HepG2 (cell line): ENCODE data around the gene SERINC2. TPM values are rescaled to one million over a fixed set of nuclear protein-coding genes. Genes with fewer than 3 reads are reported as not detected.
A peak's percentile ranks its signal among the peaks of the same experiment; 100 is the strongest.

Source experiments
- ATAD3A ChIP-seq: sonication (generic); formaldehyde crosslinking; IDR thresholded peaks from 2 replicates; pipeline ENCODE4 v1.4.0; 2020; ENCODE audit warnings: missing genetic modification reagents
- ATF7 ChIP-seq, 2 experiments: fragments of 450-650 bp in 1 of 2; sonication (generic) in 1 of 2; formaldehyde crosslinking in 1 of 2; IDR thresholded peaks; 2 replicates each; pipeline versions ENCODE4 v1.4.0 to v1.6.1; 2016 to 2020; ENCODE audit warnings: antibody characterized with exemption in 1 of 2, mild to moderate bottlenecking in 1 of 2, missing genetic modification reagents in 1 of 2
- HNF4G ChIP-seq, 2 experiments: sonication (generic) in 1 of 2; formaldehyde crosslinking in 1 of 2; IDR thresholded peaks; 2 replicates each; pipeline versions ENCODE4 v1.4.0 to v1.6.1; 2011 to 2020; ENCODE audit warnings: borderline replicate concordance in 2 of 2, low read depth in 2 of 2, mild to moderate bottlenecking in 2 of 2, low read length in 1 of 2, missing genetic modification reagents in 1 of 2, moderate library complexity in 1 of 2
- HOXA7 ChIP-seq: sonication (generic); formaldehyde crosslinking; IDR thresholded peaks from 2 replicates; pipeline ENCODE4 v1.8.1; 2022; ENCODE audit warnings: mild to moderate bottlenecking, missing genetic modification reagents, moderate library complexity
- KIAA2018 ChIP-seq: sonication (generic); formaldehyde crosslinking; IDR thresholded peaks from 2 replicates; pipeline ENCODE4 v1.5.0; 2020; ENCODE audit warnings: mild to moderate bottlenecking, missing genetic modification reagents, borderline replicate concordance
- PRMT3 ChIP-seq: sonication (generic); formaldehyde crosslinking; IDR thresholded peaks from 2 replicates; pipeline ENCODE4 v1.8.1; 2022; ENCODE audit warnings: low read depth, mild to moderate bottlenecking, moderate library complexity, missing genetic modification reagents, borderline replicate concordance
- REPIN1 ChIP-seq: sonication (generic); formaldehyde crosslinking; IDR thresholded peaks from 2 replicates; pipeline ENCODE4 v1.8.0; 2022; ENCODE audit warnings: missing genetic modification reagents, low read depth, mild to moderate bottlenecking, borderline replicate concordance
- SMARCE1 ChIP-seq: fragments of 450-650 bp; IDR thresholded peaks from 2 replicates; pipeline ENCODE4 v1.6.1; 2017; ENCODE audit warnings: borderline replicate concordance
- SP4 ChIP-seq: sonication (generic); formaldehyde crosslinking; IDR thresholded peaks from 2 replicates; pipeline ENCODE4 v1.8.1; 2023; ENCODE audit warnings: mild to moderate bottlenecking, missing genetic modification reagents
- STAG1 ChIP-seq: sonication (generic); formaldehyde crosslinking; IDR thresholded peaks from 2 replicates; pipeline ENCODE4 v1.4.0; 2020; ENCODE audit warnings: missing genetic modification reagents
- ZBTB8A ChIP-seq: sonication (generic); formaldehyde crosslinking; IDR thresholded peaks from 2 replicates; pipeline ENCODE4 v1.4.0; 2020; ENCODE audit warnings: mild to moderate bottlenecking, low read depth, missing genetic modification reagents, borderline replicate concordance
- ZMAT3 ChIP-seq: sonication (generic); formaldehyde crosslinking; conservative IDR thresholded peaks from 2 replicates; pipeline ENCODE4 v1.7.0; 2021; ENCODE audit warnings: missing genetic modification reagents
- ZNF652 ChIP-seq: IDR thresholded peaks from 2 replicates; pipeline ENCODE4 v1.6.1; 2016; ENCODE audit warnings: low read depth, borderline replicate concordance
- ZNF883 ChIP-seq: sonication (generic); formaldehyde crosslinking; IDR thresholded peaks from 2 replicates; pipeline ENCODE4 v1.5.1; 2020; ENCODE audit warnings: mild to moderate bottlenecking, missing genetic modification reagents; ENCODE audit errors: not compliant biosample characterization
- ZXDC ChIP-seq: sonication (generic); formaldehyde crosslinking; IDR thresholded peaks from 2 replicates; pipeline ENCODE4 v1.5.0; 2020; ENCODE audit warnings: mild to moderate bottlenecking, missing genetic modification reagents
- polyA plus RNA-seq, 8 experiments: library from polyadenylated mRNA; depleted of rRNA in 3 of 8; stranded (reverse) in 7 of 8; unstranded in 1 of 8; fragments of >200 nt; fragmentation: Illumina TruSeq in 4 of 8; extraction: Trizol in 4 of 8; gene quantifications; 2 replicates each; pipeline versions ENCODE4 v1.2.1 to v1.2.3, GENCODE V29; 2011 to 2016; ENCODE audit warnings: low read depth in 4 of 8, missing spikeins in 1 of 8, mixed read lengths in 1 of 8; ENCODE audit not compliant: insufficient read depth in 1 of 8
- total RNA-seq, 5 experiments: library from RNA; depleted of rRNA; stranded (reverse); fragments of >200 nt; fragmentation: Illumina TruSeq; extraction: Trizol; gene quantifications; 2 replicates each; pipeline ENCODE4 v1.2.3, GENCODE V29; 2016; ENCODE audit warnings: low read depth in 1 of 5

SERINC2 gene
- total and polyA plus RNA-seq, 2 of the 13 experiments (the other 11 are each of a cell fraction or from before 2014, with no cell fraction given), result 4.8 to 126 TPM

GRCh38 chr1:31434101-31434871 lies 21.3 kb downstream of the SERINC2 start (continued):
- no peak for TF ChIP-seq ZXDC (CRISPR knock-in tag)
- TF ChIP-seq REPIN1 (CRISPR knock-in tag), result no peak
- no peak for TF ChIP-seq SMARCE1
- no peak for TF ChIP-seq KIAA2018
- peak; percentile 25; the same call in 1 of the 2 replicates for TF ChIP-seq STAG1 (CRISPR knock-in tag)
- no peak for TF ChIP-seq ATAD3A (CRISPR knock-in tag)
- TF ChIP-seq HOXA7 (CRISPR knock-in tag), result no peak
- TF ChIP-seq SP4 (CRISPR knock-in tag), result peak; percentile 39; the same call in 1 of the 2 replicates
- TF ChIP-seq ZBTB8A (CRISPR knock-in tag), result no peak
- no peak for TF ChIP-seq ATF7 (IDR thresholded peaks at IDR 0.05)
- TF ChIP-seq ATF7 (CRISPR knock-in tag; IDR thresholded peaks at IDR 0.05), result peak; percentile 26; the same call in 1 of the 2 replicates
- no peak for TF ChIP-seq PRMT3 (CRISPR knock-in tag)
- TF ChIP-seq ZNF883, result no peak
- TF ChIP-seq ZMAT3, result peak; percentile 76; the same call in 1 of the 2 replicates
- peak; percentile 41; the same call in 1 of the 2 replicates for TF ChIP-seq HNF4G (IDR thresholded peaks at IDR 0.05; ENCODE audit: borderline replicate concordance, low read depth, low read length)
- peak; percentile 87; the same call in 1 of the 2 replicates for TF ChIP-seq HNF4G (CRISPR knock-in tag; IDR thresholded peaks at IDR 0.05; ENCODE audit: borderline replicate concordance, low read depth)
- TF ChIP-seq ZNF652, result no peak
